ENCODE data around the gene PITHD1.

The PITHD1 gene

DNA sequence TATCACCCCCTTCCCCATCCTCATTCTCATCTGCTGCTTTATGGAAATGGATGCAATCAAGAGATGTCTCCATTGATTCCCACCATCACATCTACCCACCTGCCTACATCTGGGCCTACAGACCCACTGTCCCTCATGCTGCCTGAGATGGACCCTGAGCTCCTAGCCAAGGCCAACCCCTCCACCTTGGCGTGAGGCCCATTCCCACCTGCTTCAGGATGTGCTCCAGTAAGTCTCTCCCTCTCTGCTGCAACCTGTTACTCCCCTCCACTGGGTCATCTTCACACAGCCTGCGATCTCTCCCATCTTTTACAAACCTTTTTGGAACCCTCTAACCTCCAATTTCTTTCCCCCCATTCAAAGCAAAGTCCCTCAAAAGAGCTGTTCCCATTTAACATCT, 26.8 kb downstream of the PITHD1 start:
- no peak for TF ChIP-seq RAD21 (IDR thresholded peaks at IDR 0.05; ENCODE audit: low read depth)
- no peak for TF ChIP-seq CREB1 (IDR thresholded peaks at IDR 0.05; ENCODE audit: low read depth)
- TF ChIP-seq TEAD4 (IDR thresholded peaks at IDR 0.05), result no peak
- TF ChIP-seq, protein P1, sequence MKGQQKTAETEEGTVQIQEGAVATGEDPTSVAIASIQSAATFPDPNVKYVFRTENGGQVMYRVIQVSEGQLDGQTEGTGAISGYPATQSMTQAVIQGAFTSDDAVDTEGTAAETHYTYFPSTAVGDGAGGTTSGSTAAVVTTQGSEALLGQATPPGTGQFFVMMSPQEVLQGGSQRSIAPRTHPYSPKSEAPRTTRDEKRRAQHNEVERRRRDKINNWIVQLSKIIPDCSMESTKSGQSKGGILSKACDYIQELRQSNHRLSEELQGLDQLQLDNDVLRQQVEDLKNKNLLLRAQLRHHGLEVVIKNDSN (IDR thresholded peaks at IDR 0.05), result no peak
- TF ChIP-seq ZBTB7A (IDR thresholded peaks at IDR 0.05; ENCODE audit: low read depth), result no peak
- TF ChIP-seq TCF12 (IDR thresholded peaks at IDR 0.05; ENCODE audit: low read depth), result no peak
- no peak for TF ChIP-seq YY1 (IDR thresholded peaks at IDR 0.05; ENCODE audit: low read depth)
- TF ChIP-seq, protein P2, sequence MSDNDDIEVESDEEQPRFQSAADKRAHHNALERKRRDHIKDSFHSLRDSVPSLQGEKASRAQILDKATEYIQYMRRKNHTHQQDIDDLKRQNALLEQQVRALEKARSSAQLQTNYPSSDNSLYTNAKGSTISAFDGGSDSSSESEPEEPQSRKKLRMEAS (IDR thresholded peaks at IDR 0.05), result no peak
- no peak for TF ChIP-seq TAF1 (IDR thresholded peaks at IDR 0.05; ENCODE audit: low read depth)
- TF ChIP-seq NFIC (IDR thresholded peaks at IDR 0.05), result no peak
- no peak for TF ChIP-seq CEBPB (IDR thresholded peaks at IDR 0.05)
- TF ChIP-seq, protein P3, sequence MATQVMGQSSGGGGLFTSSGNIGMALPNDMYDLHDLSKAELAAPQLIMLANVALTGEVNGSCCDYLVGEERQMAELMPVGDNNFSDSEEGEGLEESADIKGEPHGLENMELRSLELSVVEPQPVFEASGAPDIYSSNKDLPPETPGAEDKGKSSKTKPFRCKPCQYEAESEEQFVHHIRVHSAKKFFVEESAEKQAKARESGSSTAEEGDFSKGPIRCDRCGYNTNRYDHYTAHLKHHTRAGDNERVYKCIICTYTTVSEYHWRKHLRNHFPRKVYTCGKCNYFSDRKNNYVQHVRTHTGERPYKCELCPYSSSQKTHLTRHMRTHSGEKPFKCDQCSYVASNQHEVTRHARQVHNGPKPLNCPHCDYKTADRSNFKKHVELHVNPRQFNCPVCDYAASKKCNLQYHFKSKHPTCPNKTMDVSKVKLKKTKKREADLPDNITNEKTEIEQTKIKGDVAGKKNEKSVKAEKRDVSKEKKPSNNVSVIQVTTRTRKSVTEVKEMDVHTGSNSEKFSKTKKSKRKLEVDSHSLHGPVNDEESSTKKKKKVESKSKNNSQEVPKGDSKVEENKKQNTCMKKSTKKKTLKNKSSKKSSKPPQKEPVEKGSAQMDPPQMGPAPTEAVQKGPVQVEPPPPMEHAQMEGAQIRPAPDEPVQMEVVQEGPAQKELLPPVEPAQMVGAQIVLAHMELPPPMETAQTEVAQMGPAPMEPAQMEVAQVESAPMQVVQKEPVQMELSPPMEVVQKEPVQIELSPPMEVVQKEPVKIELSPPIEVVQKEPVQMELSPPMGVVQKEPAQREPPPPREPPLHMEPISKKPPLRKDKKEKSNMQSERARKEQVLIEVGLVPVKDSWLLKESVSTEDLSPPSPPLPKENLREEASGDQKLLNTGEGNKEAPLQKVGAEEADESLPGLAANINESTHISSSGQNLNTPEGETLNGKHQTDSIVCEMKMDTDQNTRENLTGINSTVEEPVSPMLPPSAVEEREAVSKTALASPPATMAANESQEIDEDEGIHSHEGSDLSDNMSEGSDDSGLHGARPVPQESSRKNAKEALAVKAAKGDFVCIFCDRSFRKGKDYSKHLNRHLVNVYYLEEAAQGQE (IDR thresholded peaks at IDR 0.05; ENCODE audit: low read depth), result no peak
- TF ChIP-seq EGR1 (IDR thresholded peaks at IDR 0.05), result no peak
- TF ChIP-seq FOXM1 (IDR thresholded peaks at IDR 0.05; ENCODE audit: borderline replicate concordance, low read depth), result no peak

DNA sequence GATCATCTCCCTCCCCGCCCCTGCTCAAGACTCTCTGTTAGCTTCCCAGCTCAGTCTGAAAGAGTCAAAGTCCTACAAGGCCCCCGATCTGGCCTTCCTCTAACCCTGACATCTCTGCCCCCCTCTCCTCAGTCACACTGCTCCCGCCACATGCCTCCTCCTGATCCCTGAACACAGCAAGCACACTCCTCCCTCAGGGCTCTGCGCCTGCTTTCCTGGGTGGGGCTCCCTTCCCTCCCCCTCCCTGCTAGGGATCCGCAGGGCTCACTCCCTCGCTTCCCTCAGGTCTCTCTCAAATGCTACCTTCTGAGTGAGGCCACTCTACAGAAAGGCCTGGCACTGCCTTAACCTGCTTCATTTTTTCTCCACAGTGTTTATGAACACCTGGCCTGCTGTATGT, 28.1 kb downstream of the PITHD1 start:
- TF ChIP-seq, protein P1 (IDR thresholded peaks at IDR 0.05), result no peak
- no peak for TF ChIP-seq NFIC (IDR thresholded peaks at IDR 0.05)
- TF ChIP-seq EP300 (IDR thresholded peaks at IDR 0.05; ENCODE audit: borderline replicate concordance), result no peak
- TF ChIP-seq YY1 (IDR thresholded peaks at IDR 0.05; ENCODE audit: low read depth), result no peak
- TF ChIP-seq TAF1 (IDR thresholded peaks at IDR 0.05; ENCODE audit: low read depth), result no peak
- TF ChIP-seq CREB1 (IDR thresholded peaks at IDR 0.05; ENCODE audit: low read depth), result no peak
- no peak for TF ChIP-seq ZBTB7A (IDR thresholded peaks at IDR 0.05; ENCODE audit: low read depth)
- no peak for TF ChIP-seq FOXM1 (IDR thresholded peaks at IDR 0.05; ENCODE audit: borderline replicate concordance, low read depth)
- no peak for TF ChIP-seq TEAD4 (IDR thresholded peaks at IDR 0.05)
- TF ChIP-seq, protein P3 (IDR thresholded peaks at IDR 0.05; ENCODE audit: low read depth), result no peak
- TF ChIP-seq, protein P2 (IDR thresholded peaks at IDR 0.05), result no peak
- TF ChIP-seq EGR1 (IDR thresholded peaks at IDR 0.05), result no peak
- no peak for TF ChIP-seq TCF12 (IDR thresholded peaks at IDR 0.05; ENCODE audit: low read depth)
- no peak for TF ChIP-seq CEBPB (IDR thresholded peaks at IDR 0.05)
- TF ChIP-seq RAD21 (IDR thresholded peaks at IDR 0.05; ENCODE audit: low read depth), result no peak

DNA sequence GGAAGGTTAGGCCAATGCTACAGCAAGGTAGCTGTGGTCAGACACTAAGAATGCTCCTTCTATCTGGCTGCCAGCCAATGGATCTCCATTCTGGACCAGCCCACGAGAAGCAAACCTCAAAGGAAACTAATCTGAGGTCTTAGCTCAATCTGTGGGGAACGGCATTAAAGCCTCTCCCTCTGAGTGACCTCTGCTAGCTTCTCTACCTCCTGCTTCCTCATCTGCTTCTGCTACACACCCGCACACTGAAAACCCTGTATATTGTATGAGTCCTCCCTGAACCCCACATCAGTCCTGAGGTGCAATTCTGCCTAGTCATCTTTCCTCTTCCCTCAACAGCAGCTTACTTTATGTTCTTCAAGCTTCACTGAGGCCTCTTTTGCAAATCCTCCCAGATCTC, 29.2 kb downstream of the PITHD1 start:
- no peak for TF ChIP-seq NFIC (IDR thresholded peaks at IDR 0.05)
- no peak for TF ChIP-seq RAD21 (IDR thresholded peaks at IDR 0.05; ENCODE audit: low read depth)
- TF ChIP-seq FOXM1 (IDR thresholded peaks at IDR 0.05; ENCODE audit: borderline replicate concordance, low read depth), result no peak
- no peak for TF ChIP-seq YY1 (IDR thresholded peaks at IDR 0.05; ENCODE audit: low read depth)
- TF ChIP-seq, protein P1 (IDR thresholded peaks at IDR 0.05), result no peak
- TF ChIP-seq, protein P2 (IDR thresholded peaks at IDR 0.05), result no peak
- TF ChIP-seq, protein P3 (IDR thresholded peaks at IDR 0.05; ENCODE audit: low read depth), result no peak
- no peak for TF ChIP-seq TAF1 (IDR thresholded peaks at IDR 0.05; ENCODE audit: low read depth)
- TF ChIP-seq TEAD4 (IDR thresholded peaks at IDR 0.05), result no peak
- TF ChIP-seq TCF12 (IDR thresholded peaks at IDR 0.05; ENCODE audit: low read depth), result no peak
- TF ChIP-seq ZBTB7A (IDR thresholded peaks at IDR 0.05; ENCODE audit: low read depth), result no peak
- TF ChIP-seq CREB1 (IDR thresholded peaks at IDR 0.05; ENCODE audit: low read depth), result no peak
- TF ChIP-seq EGR1 (IDR thresholded peaks at IDR 0.05), result no peak
- no peak for TF ChIP-seq CEBPB (IDR thresholded peaks at IDR 0.05)
- TF ChIP-seq EP300 (IDR thresholded peaks at IDR 0.05; ENCODE audit: borderline replicate concordance), result no peak

Measured in Ishikawa (cell line).